Activated naive CD4-positive, alpha-beta T cell treated with anti-CD3 and anti-CD28 coated beads for 36 hours (primary cell): ENCODE data around the gene PERM1. TPM values are rescaled to one million over a fixed set of nuclear protein-coding genes. Genes with fewer than 3 reads are reported as not detected.

Source experiments
- CTCF ChIA-PET: fragments of 350-600 bp; sonication (Branson Sonifier 250); formaldehyde crosslinking; loops from one replicate; lab custom pipeline; 2021; ENCODE audit warnings: antibody characterized with exemption; lab: Charles Lee
- DNase-seq: peaks from one replicate; pipeline ENCODE4 v3.0.0-alpha.2; 2020
- H3K27ac Mint-ChIP-seq: one replicate; pipeline ENCODE4 v1.8.0; 2021; ENCODE audit warnings: mild to moderate bottlenecking, mixed read lengths
- H3K27me3 Mint-ChIP-seq: one replicate; pipeline ENCODE4 v1.8.0; 2021; ENCODE audit warnings: low read depth, mixed read lengths
- H3K36me3 Mint-ChIP-seq: one replicate; pipeline ENCODE4 v1.8.0; 2021; ENCODE audit warnings: low read depth, mixed read lengths
- H3K4me1 Mint-ChIP-seq: one replicate; pipeline ENCODE4 v1.8.0; 2021; ENCODE audit warnings: low read depth, mixed read lengths
- H3K4me3 Mint-ChIP-seq: one replicate; pipeline ENCODE4 v1.8.0; 2021; ENCODE audit warnings: mild to moderate bottlenecking, moderate library complexity, mixed read lengths
- H3K9me3 Mint-ChIP-seq: one replicate; pipeline ENCODE4 v1.8.0; 2021; ENCODE audit warnings: mixed read lengths
- intact Hi-C: fragments of 100-400 bp; cut with micrococcal nuclease; formaldehyde crosslinking; loops from one replicate; pipeline ENCODE4 v1.15.1; 2023
- total RNA-seq, 2 experiments: library from RNA; stranded (reverse); gene quantifications; one replicate each; pipeline ENCODE4 v1.2.3, GENCODE V29; 2021

Gene PERM1
- total RNA-seq, 2 experiments from 2014 or later: not detected

DNA sequence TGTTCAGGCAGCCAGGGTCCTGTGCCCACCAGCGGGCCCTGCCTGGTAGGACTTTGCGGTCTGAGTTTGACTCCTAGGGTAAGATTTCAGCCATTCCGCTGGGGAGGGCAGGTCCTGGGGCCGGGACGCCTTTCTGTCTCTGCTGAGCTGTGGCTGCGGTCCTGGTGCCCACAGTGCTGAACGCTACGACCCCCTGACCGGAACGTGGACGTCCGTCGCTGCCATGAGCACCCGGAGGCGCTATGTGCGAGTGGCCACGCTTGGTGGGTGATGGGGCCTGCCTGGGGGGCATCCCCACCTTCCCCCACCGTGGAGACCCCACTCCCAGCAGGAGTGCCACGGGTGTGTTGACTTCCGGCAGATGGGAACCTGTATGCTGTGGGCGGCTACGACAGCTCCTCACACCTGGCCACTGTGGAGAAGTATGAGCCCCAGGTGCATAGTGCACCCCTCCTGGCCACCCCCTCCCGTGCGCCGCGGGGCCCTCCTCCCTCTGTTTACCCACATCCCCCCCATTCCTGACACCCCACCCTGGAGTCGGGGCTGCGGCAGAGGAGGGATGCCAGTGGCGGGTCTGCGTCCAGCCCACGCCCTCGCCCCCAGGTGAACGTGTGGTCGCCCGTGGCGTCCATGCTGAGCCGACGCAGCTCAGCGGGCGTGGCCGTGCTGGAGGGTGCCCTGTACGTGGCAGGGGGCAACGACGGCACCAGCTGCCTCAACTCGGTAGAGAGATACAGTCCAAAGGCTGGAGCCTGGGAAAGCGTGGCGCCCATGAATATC, 18.0 kb downstream of the PERM1 start:
- no peak for DNase-seq
- Mint-ChIP-seq H3K36me3 (peaks cover 4% of the 10 kb centered on the region), H3K4me3 (no peak overlapping the region), H3K4me1 (peaks cover 16% of the 10 kb centered on the region), H3K27ac (no peak overlapping the region), H3K9me3 (no peaks in the 10 kb centered on the region), H3K27me3 (peaks cover 2% of the 10 kb centered on the region)
- CTCF ChIA-PET: no interaction called here
- intact Hi-C loops: no loop called here

DNA sequence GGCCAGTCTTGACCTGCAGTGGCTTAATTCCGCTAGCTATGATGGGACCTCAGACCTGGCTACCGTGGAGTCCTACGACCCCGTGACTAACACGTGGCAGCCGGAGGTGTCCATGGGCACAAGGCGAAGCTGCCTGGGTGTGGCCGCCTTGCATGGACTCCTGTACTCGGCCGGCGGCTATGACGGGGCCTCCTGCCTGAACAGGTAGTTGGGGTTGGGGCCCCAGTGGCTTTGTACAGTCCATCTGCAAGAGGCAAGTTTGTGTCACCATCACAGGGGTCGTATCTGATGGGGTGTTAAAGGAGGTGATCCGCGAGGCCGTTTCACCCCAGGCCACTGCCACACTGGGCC, 18.6 kb downstream of the PERM1 start:
- peaks cover 1% of the 10 kb centered on the region for H3K27me3 Mint-ChIP-seq
- no peaks in the 10 kb centered on the region for H3K9me3 Mint-ChIP-seq
- H3K36me3 Mint-ChIP-seq: peaks cover 6% of the 10 kb centered on the region
- no peak overlapping the region for H3K27ac Mint-ChIP-seq
- intact Hi-C loops: no loop called here
- no peak for DNase-seq
- H3K4me1 Mint-ChIP-seq: peaks cover 18% of the 10 kb centered on the region
- CTCF ChIA-PET: no interaction called here
- H3K4me3 Mint-ChIP-seq: no peak overlapping the region

DNA sequence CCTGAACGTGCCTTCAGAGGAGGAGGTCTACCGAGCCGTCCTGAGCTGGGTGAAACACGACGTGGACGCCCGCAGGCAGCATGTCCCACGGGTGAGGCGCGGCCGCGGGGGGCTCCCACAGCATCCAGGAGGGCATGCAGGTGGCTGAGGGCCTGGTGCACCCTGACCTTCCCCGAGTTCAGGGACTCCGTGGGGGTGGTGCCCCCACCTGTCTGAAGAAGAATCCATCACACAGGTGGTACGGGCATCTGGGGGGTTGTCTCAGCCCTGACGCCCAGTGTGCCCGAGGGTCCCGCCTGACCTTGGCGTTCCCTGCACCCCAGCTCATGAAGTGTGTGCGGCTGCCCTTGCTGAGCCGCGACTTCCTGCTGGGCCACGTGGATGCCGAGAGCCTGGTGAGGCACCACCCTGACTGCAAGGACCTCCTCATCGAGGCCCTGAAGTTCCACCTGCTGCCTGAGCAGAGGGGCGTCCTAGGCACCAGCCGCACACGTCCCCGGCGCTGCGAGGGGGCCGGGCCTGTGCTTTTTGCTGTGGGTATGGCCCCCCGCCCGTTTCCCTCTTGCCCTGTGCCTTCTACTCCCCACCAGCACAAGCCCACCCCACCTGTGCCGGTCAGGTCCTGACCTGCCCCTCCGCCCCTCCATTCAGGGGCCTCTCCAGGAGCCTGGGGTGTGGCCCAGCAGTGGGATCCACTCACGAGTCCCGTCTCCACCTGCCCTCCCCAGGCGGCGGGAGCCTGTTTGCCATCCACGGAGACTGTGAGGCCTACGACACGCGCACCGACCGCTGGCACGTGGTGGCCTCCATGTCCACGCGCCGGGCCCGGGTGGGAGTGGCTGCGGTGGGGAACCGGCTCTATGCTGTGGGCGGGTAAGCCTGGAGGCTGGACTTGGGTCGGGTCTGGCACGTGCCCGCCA, 19.3 kb downstream of the PERM1 start:
- CTCF ChIA-PET: no interaction called here
- H3K36me3 Mint-ChIP-seq: peaks cover 8% of the 10 kb centered on the region

DNA sequence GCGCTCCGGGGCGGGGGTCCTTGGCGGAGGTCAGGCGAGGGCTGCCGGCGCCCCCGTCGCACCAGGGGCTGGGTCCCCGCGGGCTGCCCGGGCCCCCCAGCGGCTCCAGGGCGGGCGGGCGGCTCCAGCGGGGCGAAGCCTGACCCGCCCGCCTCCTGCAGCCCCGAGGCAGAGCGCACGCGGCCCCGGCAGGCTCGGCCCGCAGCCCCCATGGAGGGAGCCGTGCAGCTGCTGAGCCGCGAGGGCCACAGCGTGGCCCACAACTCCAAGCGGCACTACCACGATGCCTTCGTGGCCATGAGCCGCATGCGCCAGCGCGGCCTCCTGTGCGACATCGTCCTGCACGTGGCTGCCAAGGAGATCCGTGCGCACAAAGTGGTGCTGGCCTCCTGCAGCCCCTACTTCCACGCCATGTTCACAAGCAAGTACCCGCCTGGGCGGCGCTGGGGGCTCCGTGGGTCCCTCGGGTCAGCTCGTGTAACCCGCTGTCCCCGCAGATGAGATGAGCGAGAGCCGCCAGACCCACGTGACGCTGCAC, 20.7 kb downstream of the PERM1 start:
- Mint-ChIP-seq H3K4me1 (peaks cover 20% of the 10 kb centered on the region), H3K9me3 (no peaks in the 10 kb centered on the region), H3K27ac (no peak overlapping the region), H3K4me3 (peak overlapping the region; percentile 52), H3K36me3 (peaks cover 11% of the 10 kb centered on the region), H3K27me3 (no peaks in the 10 kb centered on the region)
- no peak for DNase-seq
- intact Hi-C loops: no loop called here
- CTCF ChIA-PET: interaction anchor here (1.2 kb wide), 1 partner anchor 22 kb away, joined by 3 read pairs; no protein-coding TSS in a partner anchor

More for the DNA sequence above, 19.3 kb downstream of the PERM1 start:
- intact Hi-C loops: no loop called here
- no peak overlapping the region for H3K27ac Mint-ChIP-seq
- peak overlapping the region; percentile 64 for H3K4me3 Mint-ChIP-seq
- H3K27me3 Mint-ChIP-seq: no peaks in the 10 kb centered on the region
- peaks cover 23% of the 10 kb centered on the region for H3K4me1 Mint-ChIP-seq
- no peak for DNase-seq
- no peaks in the 10 kb centered on the region for H3K9me3 Mint-ChIP-seq

DNA sequence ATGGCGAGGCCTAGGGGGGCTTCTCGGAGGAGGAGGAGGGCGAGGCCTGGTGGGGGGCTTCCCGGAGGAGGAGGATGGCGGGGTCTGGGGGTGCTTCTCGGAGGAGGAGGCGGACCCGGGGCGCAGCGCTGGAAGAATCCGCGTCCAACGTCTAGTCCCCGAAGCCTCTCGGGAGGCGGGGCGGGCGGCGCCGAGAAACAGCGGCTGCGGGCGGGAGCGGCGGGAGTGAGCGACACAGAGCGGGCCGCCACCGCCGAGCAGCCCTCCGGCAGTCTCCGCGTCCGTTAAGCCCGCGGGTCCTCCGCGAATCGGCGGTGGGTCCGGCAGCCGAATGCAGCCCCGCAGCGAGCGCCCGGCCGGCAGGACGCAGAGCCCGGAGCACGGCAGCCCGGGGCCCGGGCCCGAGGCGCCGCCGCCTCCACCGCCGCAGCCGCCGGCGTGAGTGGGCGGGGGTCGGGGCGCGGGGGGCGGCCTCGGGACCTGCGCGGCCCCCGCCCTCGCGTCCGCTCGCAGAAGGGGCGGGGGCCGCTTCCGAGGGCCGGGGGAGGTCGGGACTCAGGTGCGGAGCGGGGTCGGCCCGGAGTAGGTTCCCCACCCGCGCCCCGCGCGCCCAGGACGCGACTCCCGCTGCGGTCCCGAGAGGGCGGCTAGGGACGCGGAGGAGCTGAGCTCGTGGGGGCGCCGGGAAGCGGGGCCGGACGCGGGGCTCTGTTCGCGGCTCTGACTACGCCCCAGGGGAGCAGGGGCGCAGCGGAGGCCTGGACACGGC, 21.3 kb downstream of the PERM1 start, which contains the start of gene KLHL17:
Gene KLHL17, plus strand, starts transcription at position 222 of the 769 bp plus-strand sequence. Its CDS starts 110 bp downstream, at position 332.
- Mint-ChIP-seq H3K4me3 (peak within 1 kb of the TSS; percentile 98), H3K9me3 (no peaks in the 10 kb centered on the region), H3K36me3 (peaks cover 16% of the 10 kb centered on the region), H3K27ac (no peak within 1 kb of the TSS), H3K4me1 (peaks cover 17% of the 10 kb centered on the region), H3K27me3 (no peaks in the 10 kb centered on the region)
- CTCF ChIA-PET: interaction anchor here (1.2 kb wide), 1 partner anchor 23 kb away, joined by 3 read pairs; no protein-coding TSS in a partner anchor
- intact Hi-C loops: no loop called here
- DNase-seq: peak; percentile 85

DNA sequence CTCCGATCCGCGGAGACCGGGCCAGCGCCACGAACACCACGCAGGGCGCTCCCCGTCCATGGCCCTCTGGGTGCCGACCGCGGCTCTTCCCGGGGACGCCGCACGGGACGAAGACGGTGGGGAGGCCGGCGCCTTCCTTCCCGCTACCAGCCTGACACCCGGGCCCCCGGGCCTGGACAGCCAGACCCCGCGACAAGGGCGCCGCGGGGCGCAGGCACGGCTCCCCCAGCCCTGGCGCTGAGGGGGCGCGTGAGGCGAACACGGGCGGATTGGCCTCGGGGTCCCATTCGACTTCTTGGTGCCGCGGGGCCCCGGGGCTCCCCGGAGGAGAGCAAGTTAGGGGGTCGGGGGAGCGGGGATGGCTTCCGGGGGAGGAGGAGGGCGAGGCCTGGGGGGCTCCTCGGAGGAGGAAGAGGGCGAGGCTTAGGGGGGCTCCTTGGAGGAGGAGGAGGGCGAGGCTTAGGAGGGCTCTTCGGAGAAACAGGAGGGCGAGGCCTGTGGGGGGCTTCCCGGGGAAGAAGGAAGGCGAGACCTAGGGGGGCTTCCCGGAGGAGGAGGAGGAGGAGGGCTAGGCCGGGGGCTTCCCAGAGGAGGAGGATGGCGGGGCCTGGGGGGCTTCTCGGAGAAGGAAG, 22.0 kb downstream of the PERM1 start:
- no peak overlapping the region for H3K27ac Mint-ChIP-seq
- intact Hi-C loops: loop anchor here (1.0 to 2.0 kb wide), 3 partner anchors 7 to 156 kb away; partner anchors contain the start of gene C1orf159

DNA sequence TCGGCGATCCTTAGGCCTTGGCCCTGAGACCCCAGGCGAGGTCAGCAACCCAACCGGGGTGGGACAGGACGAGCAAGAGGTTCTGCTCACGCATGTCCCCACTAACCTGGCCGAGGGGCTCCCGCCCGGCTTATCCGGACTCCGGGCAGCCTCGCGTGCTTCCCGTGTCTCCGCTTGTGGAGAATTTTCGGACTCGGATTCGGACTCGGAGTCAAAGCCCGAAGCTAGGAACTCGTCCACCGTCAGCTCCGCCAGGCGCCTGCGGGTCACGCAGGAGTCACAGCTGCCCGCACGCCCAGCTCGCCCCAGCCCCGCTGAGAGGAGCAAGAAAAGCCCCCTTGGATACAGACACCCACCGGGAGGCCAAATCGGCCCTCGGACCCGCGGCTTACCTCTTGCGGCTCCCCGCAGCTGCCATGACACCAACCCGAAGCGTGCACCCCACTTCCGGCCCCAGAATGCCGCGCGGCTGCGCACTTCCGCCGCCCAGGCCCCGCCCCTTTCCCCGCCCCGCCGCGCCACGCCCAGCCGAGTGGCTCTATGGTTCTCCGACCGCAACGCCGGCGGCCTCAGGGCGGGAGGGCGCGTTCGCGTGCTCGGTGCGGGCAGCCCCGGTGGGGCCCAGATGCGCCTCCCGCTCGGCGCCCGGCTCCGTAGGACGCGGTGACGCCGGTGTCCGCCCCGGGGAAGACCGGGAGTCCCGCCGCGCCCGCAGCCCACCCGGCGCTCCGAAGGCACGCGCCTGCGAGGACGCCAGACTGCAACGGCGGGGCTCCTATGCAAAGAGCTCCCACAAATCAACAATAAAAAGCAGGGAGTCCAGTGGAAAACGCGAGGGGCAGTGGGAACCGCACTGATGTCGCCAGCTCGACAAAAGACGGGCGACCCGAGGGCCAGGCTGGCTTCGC, 22.8 kb downstream of the PERM1 start, which contains the start of gene NOC2L:
Gene NOC2L, minus strand, starts transcription at position 434 of the 908 bp plus-strand sequence. Its CDS starts 16 bp downstream, at position 418.
- DNase-seq: peak; percentile 97
- no peaks in the 10 kb centered on the region for H3K27me3 Mint-ChIP-seq
- no peaks in the 10 kb centered on the region for H3K9me3 Mint-ChIP-seq
- CTCF ChIA-PET: no interaction called here
- H3K27ac Mint-ChIP-seq: no peak within 1 kb of the TSS
- intact Hi-C loops: loop anchor here (1.0 to 2.0 kb wide), 3 partner anchors 8 to 157 kb away; partner anchors contain the start of gene C1orf159
- peaks cover 22% of the 10 kb centered on the region for H3K36me3 Mint-ChIP-seq
- peak within 1 kb of the TSS; percentile 98 for H3K4me3 Mint-ChIP-seq
- peaks cover 17% of the 10 kb centered on the region for H3K4me1 Mint-ChIP-seq

More for the DNA sequence above, 22.0 kb downstream of the PERM1 start:
- Mint-ChIP-seq H3K9me3 (no peaks in the 10 kb centered on the region), H3K36me3 (peaks cover 20% of the 10 kb centered on the region), H3K4me3 (peak overlapping the region; percentile 98), H3K27me3 (no peaks in the 10 kb centered on the region), H3K4me1 (peaks cover 17% of the 10 kb centered on the region)
- no peak for DNase-seq
- CTCF ChIA-PET: no interaction called here

DNA sequence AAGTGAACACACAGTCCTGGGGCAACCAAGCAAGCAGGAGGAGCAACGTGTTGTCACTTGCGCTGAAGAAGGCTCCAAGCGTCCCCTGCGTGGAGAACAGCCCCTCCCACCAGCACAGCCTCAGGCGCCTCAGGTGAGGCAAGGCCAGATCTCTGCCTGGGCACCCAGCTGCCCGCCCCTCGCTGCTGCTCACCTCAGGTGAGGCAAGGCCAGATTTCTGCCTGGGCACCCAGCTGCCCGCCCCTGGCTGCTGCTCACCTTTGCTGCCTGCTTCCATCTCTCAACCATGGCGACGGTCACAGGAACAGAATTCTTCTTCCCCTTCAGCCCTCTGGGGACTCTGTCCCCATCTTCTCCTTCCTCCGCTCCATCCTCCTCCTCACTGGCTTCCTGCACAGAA, 25.3 kb downstream of the PERM1 start:
- CTCF ChIA-PET: no interaction called here
- no peaks in the 10 kb centered on the region for H3K27me3 Mint-ChIP-seq
- no peak for DNase-seq
- peaks cover 27% of the 10 kb centered on the region for H3K36me3 Mint-ChIP-seq
- H3K9me3 Mint-ChIP-seq: no peaks in the 10 kb centered on the region
- H3K4me1 Mint-ChIP-seq: peaks cover 14% of the 10 kb centered on the region
- no peak overlapping the region for H3K4me3 Mint-ChIP-seq
- no peak overlapping the region for H3K27ac Mint-ChIP-seq
- intact Hi-C loops: no loop called here

DNA sequence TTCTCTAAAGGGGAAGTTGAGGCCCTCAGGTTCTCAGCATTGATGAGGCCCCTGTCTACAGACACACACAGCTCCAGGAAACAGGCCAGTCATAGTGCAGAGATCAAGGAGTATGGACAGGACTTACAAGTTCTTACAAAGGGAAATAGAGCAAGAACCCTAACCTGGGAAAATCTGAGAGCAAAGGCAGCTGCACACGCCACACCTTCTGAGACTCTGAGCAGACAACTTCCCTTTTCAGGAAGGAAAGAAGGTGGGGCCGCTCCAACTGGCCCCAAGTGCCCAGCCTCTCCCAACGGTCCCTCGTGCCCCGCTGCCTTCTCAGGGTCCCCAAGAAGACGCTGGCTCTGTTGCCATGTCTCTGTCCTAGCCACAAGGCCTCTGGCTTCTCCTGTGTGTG, 26.4 kb downstream of the PERM1 start:
- no peak overlapping the region for H3K27ac Mint-ChIP-seq
- CTCF ChIA-PET: no interaction called here
- peaks cover 35% of the 10 kb centered on the region for H3K36me3 Mint-ChIP-seq
- DNase-seq: no peak
- H3K27me3 Mint-ChIP-seq: no peaks in the 10 kb centered on the region
- intact Hi-C loops: no loop called here
- no peaks in the 10 kb centered on the region for H3K9me3 Mint-ChIP-seq
- H3K4me1 Mint-ChIP-seq: peaks cover 14% of the 10 kb centered on the region
- H3K4me3 Mint-ChIP-seq: no peak overlapping the region

DNA sequence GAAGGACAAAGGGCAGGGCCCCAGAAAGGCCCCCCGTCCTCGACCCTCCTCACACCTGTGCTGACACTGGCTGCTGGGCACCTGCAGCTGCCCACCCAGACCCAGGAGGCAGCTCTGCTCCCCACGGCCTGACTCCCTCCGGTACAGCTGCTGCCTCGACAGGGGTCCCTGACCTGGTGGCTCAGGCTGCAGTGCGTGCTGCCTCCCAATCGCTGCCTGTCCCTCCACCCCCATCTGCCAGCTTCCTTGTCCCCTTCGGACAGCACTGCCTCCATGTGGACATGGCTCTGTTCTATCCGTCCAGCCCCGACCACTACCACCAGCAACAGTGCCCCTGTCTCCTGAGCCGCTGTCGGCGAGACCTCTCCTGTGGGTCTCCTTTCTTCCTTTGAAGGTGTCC, 27.0 kb downstream of the PERM1 start:
- Mint-ChIP-seq H3K4me1 (peaks cover 14% of the 10 kb centered on the region), H3K4me3 (no peak overlapping the region), H3K36me3 (peaks cover 40% of the 10 kb centered on the region), H3K27me3 (no peaks in the 10 kb centered on the region), H3K9me3 (no peaks in the 10 kb centered on the region), H3K27ac (no peak overlapping the region)
- intact Hi-C loops: no loop called here
- CTCF ChIA-PET: no interaction called here
- no peak for DNase-seq
